ENCODE data around the gene SIGLEC8. TPM values are rescaled to one million over a fixed set of nuclear protein-coding genes. Genes with fewer than 3 reads are reported as not detected.

Gene SIGLEC8
- total RNA-seq, 1 donor: not detected

Small RNA genes within 50 kb of the gene (small RNA-seq; reads per million reads assigned to genes)
- gene AC020914.3 (not detected), gene AC020914.5 (not detected)

Other genes starting within 250 kb of the SIGLEC8 start
- not detected in 2 replicates for gene CD33, start 233.4 kb downstream of the SIGLEC8 start, total RNA-seq
- not detected in 2 replicates for gene SIGLECL1, start 207.4 kb downstream of the SIGLEC8 start, total RNA-seq
- gene IGLON5, start 146.8 kb downstream of the SIGLEC8 start, total RNA-seq: not detected in 2 replicates
- 0.72 and 0.88 TPM in 2 replicates for gene VSIG10L, start 116.3 kb downstream of the SIGLEC8 start, total RNA-seq
- 68.4 and 84.3 TPM in 2 replicates for gene ETFB, start 92.1 kb downstream of the SIGLEC8 start, total RNA-seq
- not detected in 2 replicates for gene CLDND2, start 89.5 kb downstream of the SIGLEC8 start, total RNA-seq
- not detected in 2 replicates for gene NKG7, start 85.8 kb downstream of the SIGLEC8 start, total RNA-seq
- gene LIM2, start 70.5 kb downstream of the SIGLEC8 start, total RNA-seq: not detected in 2 replicates
- gene C19orf84, start 67.9 kb downstream of the SIGLEC8 start, total RNA-seq: not detected in 2 replicates
- gene SIGLEC10, start 40.8 kb downstream of the SIGLEC8 start, total RNA-seq: not detected in 2 replicates
- gene CEACAM18, start 20.1 kb upstream of the SIGLEC8 start, total RNA-seq: not detected in 2 replicates
- under 0.01 TPM in 1 of 2 replicates, not detected in the other for gene SIGLEC12, start 43.3 kb upstream of the SIGLEC8 start, total RNA-seq
- not detected in 2 replicates for gene SIGLEC6, start 73.2 kb upstream of the SIGLEC8 start, total RNA-seq
- gene ZNF175, start 112.8 kb upstream of the SIGLEC8 start, total RNA-seq: 6.2 and 7.6 TPM in 2 replicates
- under 0.01 TPM in 1 of 2 replicates, not detected in the other for gene SIGLEC5, start 171.9 kb upstream of the SIGLEC8 start, total RNA-seq
- not detected in 2 replicates for gene SIGLEC14, start 188.4 kb upstream of the SIGLEC8 start, total RNA-seq
- gene SPACA6, start 234.9 kb upstream of the SIGLEC8 start, total RNA-seq: 9.4 and 12.7 TPM in 2 replicates

All from osteoblast (primary cell).